GM21619 (cell line): ENCODE results near the gene EIF2D.

Experiments used
- ATAC-seq: cut with Tn5 transposase; IDR thresholded peaks from one replicate; pipeline ENCODE4 v1.9.1; 2021; ENCODE audit not compliant: unreplicated experiment

The EIF2D gene

DNA sequence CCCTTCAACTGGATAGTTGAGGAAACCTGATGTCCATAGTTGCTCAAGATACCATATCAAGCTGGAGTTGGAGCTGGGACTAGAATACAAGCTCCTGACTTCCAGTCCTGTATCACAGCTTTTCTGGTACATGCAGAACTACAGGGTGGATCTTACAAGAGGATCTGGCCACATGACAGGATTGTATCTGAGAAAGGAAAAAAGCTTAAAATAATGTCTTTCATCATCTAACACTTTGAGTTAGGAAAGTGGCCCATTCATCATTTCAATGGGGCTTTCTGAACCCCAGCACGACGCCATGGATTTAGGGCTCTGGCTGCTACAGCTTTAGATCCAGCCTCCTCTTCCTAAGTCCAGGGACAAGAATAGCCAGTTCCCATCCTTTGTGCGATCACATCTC is 58.1 kb downstream of the EIF2D start:
- no peak for ATAC-seq

DNA sequence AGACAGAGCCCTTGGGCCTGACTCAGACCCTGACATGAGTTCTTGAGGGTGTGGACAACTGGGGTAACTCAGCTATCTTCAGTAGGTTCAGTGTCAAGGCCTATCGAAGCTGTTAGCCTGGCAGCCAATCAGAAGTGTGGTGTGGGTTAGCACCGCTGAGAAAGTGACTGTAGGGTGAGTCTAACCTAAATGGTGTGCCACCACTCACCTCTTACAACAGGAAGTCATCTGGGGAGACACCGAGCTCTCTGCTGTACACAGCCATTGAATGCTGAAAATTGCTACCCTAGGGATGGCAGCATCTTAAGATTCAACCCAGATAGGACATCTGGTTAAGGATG is 60.3 kb downstream of the EIF2D start:
- ATAC-seq: no peak

DNA sequence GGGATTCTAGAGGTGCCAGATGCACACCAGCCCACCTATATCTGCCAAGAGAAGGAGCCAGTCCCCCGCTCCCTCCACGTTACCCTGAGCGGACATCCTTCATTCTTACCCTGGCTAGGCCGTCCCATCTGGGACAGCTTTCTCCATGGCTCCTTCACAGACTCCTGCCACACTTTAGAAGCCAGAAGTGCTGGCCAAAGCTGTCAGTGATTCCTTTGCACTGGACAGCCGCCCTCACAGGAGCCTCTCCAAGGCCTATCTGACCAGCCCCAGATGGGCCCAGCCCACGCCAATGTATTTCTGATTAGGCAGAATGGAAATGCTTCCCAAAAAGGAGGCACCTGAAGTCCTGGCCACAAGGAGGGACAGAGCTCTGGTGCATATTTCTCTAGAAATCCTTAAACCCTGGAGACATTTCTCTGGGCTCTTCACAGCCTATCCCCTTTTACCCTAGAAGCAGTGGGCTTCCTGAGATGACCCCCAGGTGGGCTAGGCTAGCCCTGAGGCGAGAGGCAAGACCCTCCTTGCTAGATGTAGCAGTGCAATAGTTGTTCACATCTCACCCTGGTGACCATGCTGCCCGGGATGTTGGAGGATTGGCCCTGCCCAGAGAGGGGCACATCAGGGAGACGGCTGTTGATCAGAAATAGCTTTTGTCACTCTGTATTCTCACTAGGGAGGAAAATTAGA is 60.8 kb downstream of the EIF2D start:
- ATAC-seq: no peak

DNA sequence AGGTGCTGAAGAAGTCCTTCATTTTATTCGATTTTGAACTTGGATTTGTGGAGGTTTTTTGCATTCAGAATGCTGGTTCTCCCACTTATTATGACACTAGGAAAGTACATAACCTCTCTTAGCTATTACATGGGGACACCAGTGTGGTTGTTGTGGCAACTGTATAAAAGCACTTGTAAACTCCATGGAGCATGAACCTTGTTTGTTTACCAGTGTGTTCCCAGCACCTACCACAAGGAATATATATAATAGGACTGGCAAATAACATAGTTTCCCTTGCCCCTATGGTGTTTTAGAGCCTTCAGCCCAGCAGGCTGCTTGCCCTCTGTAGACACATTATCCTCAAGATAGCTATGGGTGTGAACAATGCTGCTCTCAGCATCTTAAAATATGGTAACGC is 61.8 kb downstream of the EIF2D start:
- ATAC-seq: no peak

DNA sequence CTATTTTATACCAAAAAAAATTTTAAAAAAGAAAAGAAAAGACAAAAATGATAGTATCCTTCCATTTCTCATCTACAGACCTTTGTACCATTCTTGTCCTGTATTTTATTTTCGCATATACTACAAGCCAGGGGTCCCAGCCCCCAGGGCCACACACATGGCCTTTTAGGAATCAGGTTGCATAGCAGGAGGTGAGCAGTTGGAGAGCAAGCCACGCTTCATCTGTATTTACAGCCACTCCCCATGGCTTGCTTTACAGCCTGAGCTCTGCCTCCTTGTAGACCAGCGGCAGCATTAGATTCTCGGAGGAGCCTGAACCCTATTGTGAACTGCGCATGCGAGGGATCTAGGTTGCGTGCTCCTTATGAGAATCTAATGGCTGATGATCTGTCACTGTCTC is 65.2 kb downstream of the EIF2D start:
- no peak for ATAC-seq

DNA sequence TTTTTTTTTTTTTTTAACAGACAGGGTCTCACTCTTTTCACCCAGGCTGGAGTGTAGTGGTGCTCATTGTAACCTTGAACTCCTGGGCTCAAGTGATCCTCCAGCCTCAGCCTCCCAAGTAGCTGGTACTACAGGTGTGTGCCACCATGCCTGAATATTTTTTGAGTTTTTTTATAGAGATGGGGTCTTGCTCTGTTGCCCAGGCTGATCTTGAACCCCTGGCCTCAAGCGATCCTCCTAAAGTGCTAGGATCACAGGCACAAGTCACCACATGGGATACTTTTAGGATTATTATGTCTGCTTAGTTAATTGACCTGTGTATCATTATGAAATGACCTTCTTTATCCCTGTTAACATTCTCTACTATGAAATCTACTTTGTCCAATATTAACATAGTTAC is 66.9 kb downstream of the EIF2D start:
- no peak for ATAC-seq

DNA sequence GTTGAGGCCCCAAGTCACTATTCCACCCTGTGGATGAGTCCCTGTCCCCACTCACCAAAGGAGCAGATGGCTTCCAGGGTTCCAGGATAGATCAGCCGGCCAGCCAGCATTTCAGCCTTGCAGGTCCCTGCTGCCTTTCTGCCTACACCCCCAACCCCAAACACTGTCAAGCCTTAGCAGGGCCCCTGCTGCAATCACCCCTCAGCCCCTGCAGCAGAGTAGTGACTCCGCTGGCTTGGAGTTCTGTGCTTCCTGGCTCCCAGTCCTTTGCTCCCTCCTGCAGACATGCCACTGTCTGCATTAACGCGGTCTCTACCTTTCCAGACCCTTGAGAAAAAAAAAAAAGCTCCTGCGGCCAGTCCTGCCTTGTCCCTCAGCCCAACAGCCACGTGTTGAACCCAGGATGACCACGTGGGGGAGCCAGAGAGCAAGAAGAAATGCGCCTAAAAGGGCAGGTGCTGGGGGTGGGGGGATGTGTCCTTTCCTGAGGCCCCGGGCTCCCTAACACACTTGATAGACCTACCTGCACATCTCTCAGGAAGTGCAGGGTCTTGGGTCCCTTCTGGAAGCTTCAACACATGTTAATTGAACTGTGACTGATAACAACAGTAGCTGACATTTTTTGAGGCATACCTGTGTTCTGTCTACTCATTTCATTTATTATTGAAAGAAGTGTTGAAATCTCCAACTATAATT is 67.6 kb downstream of the EIF2D start:
- no peak for ATAC-seq
